GM23338 (cell line): Measurements from ENCODE around the gene KIAA0513. TPM values are rescaled to one million over a fixed set of nuclear protein-coding genes. Genes with fewer than 3 reads are reported as not detected.

Experiments
- ATAC-seq: fragments of 200-7000 bp; cut with Tn5 transposase; 3 replicates; pipeline ENCODE4 v1.9.1; 2020
- DNase-seq: peaks from one replicate; pipeline ENCODE4 v3.0.0-alpha.2; 2015; ENCODE audit warnings: low spot score
- H2AFZ ChIP-seq: fragments of 200-600 bp; sonication (generic); 2 replicates; pipeline ENCODE4 v1.8.0; 2016; ENCODE audit warnings: antibody characterized with exemption, mild to moderate bottlenecking, moderate library complexity
- H3F3A ChIP-seq: fragments of 200-600 bp; sonication (generic); replicated peaks from 2 replicates; pipeline ENCODE4 v1.8.0; 2017; ENCODE audit warnings: antibody characterized with exemption, mixed run types, low read depth
- H3K27ac ChIP-seq: fragments of 200-600 bp; sonication (generic); 2 replicates; pipeline ENCODE4 v1.6.1; 2016; ENCODE audit warnings: low read depth
- H3K27me3 ChIP-seq: fragments of 200-600 bp; sonication (generic); 2 replicates; pipeline ENCODE4 v1.8.0; 2016; ENCODE audit warnings: mild to moderate bottlenecking, mixed run types, moderate library complexity; ENCODE audit not compliant: insufficient read depth
- H3K36me3 ChIP-seq: fragments of 200-600 bp; sonication (generic); 2 replicates; pipeline ENCODE4 v1.8.0; 2016; ENCODE audit warnings: mild to moderate bottlenecking; ENCODE audit not compliant: insufficient read depth
- H3K4me1 ChIP-seq: fragments of 200-600 bp; sonication (generic); 2 replicates; pipeline ENCODE4 v1.8.0; 2016; ENCODE audit warnings: mild to moderate bottlenecking, moderate library complexity; ENCODE audit not compliant: insufficient read depth
- H3K4me2 ChIP-seq: fragments of 200-600 bp; sonication (generic); 2 replicates; pipeline ENCODE4 v1.7.1; 2017; ENCODE audit warnings: mixed run types
- H3K4me3 ChIP-seq: fragments of 200-600 bp; sonication (generic); 2 replicates; pipeline ENCODE4 v1.6.1; 2016; ENCODE audit warnings: mixed run types
- H3K79me2 ChIP-seq: fragments of 200-600 bp; sonication (generic); replicated peaks from 2 replicates; pipeline ENCODE4 v1.8.0; 2017; ENCODE audit warnings: mild to moderate bottlenecking; ENCODE audit not compliant: insufficient read depth
- H3K9me2 ChIP-seq: fragments of 200-600 bp; sonication (generic); 2 replicates; pipeline ENCODE4 v1.8.0; 2017; ENCODE audit not compliant: insufficient read depth
- H4K20me1 ChIP-seq: fragments of 200-600 bp; sonication (generic); replicated peaks from 2 replicates; pipeline ENCODE4 v1.8.0; 2017; ENCODE audit warnings: mild to moderate bottlenecking; ENCODE audit not compliant: insufficient read depth
- H3K27ac Mint-ChIP-seq: 2 replicates; pipeline ENCODE4 v1.8.0; 2020; ENCODE audit warnings: inconsistent platforms, mild to moderate bottlenecking, moderate library complexity, mixed read lengths
- H3K27me3 Mint-ChIP-seq: 3 replicates; pipeline ENCODE4 v1.8.0; 2022; ENCODE audit warnings: low read depth, mild to moderate bottlenecking, moderate library complexity, mixed read lengths, inconsistent platforms; ENCODE audit not compliant: insufficient read depth, poor library complexity
- H3K36me3 Mint-ChIP-seq: 3 replicates; pipeline ENCODE4 v1.8.0; 2021; ENCODE audit warnings: low read depth, mild to moderate bottlenecking, inconsistent platforms, moderate library complexity, mixed read lengths
- H3K4me1 Mint-ChIP-seq: 3 replicates; pipeline ENCODE4 v1.8.0; 2020; ENCODE audit warnings: mild to moderate bottlenecking, inconsistent platforms, mixed read lengths
- H3K4me3 Mint-ChIP-seq: 3 replicates; pipeline ENCODE4 v1.8.0; 2021; ENCODE audit warnings: moderate library complexity, mild to moderate bottlenecking, inconsistent platforms, mixed read lengths
- H3K9me3 Mint-ChIP-seq: 3 replicates; pipeline ENCODE4 v1.8.0; 2020; ENCODE audit warnings: moderate library complexity, mild to moderate bottlenecking, inconsistent platforms, mixed read lengths
- CREB1 ChIP-seq: fragments of 250-450 bp; sonication (Bioruptor Pico); IDR thresholded peaks from 2 replicates; pipeline ENCODE4 v1.5.0; 2020; ENCODE audit warnings: low read depth, mild to moderate bottlenecking, moderate library complexity
- CTCF ChIP-seq, 2 experiments: fragments of 200-600 bp in 1 of 2; sonication (generic) in 1 of 2; conservative IDR thresholded peaks; 2 replicates each; pipeline versions ENCODE4 v1.5.1 to v1.6.1; 2016 to 2017; ENCODE audit warnings: antibody characterized with exemption in 2 of 2, low read depth in 2 of 2, mild to moderate bottlenecking in 2 of 2, moderate library complexity in 1 of 2
- ETS1 ChIP-seq: IDR thresholded peaks from 2 replicates; pipeline ENCODE4 v1.6.1; 2016; ENCODE audit warnings: antibody characterized with exemption
- EZH2 ChIP-seq: fragments of 200-600 bp; sonication (generic); IDR thresholded peaks from one replicate; pipeline ENCODE4 v1.8.0; 2017; ENCODE audit warnings: antibody characterized with exemption, mild to moderate bottlenecking, low read depth; ENCODE audit not compliant: unreplicated experiment
- POLR2AphosphoS5 ChIP-seq: IDR thresholded peaks from 2 replicates; pipeline ENCODE4 v1.6.1; 2016; ENCODE audit warnings: antibody characterized with exemption, low read depth
- REST ChIP-seq: IDR thresholded peaks from one replicate; pipeline ENCODE4 v1.6.1; 2018; ENCODE audit warnings: antibody characterized with exemption; ENCODE audit not compliant: unreplicated experiment
- STAT1 ChIP-seq: IDR thresholded peaks from one replicate; pipeline ENCODE4 v1.6.1; 2016; ENCODE audit warnings: antibody characterized with exemption; ENCODE audit not compliant: unreplicated experiment
- ZNF331 ChIP-seq: fragments of 250-450 bp; sonication (Bioruptor Pico); IDR thresholded peaks from 2 replicates; pipeline ENCODE4 v1.5.0; 2020; ENCODE audit warnings: low read depth, mild to moderate bottlenecking, moderate library complexity
- ZNF462 ChIP-seq: fragments of 250-450 bp; sonication (Bioruptor Pico); IDR thresholded peaks from 2 replicates; pipeline ENCODE4 v1.5.0; 2020; ENCODE audit warnings: mild to moderate bottlenecking, moderate library complexity
- polyA plus RNA-seq: library from polyadenylated mRNA; unstranded; fragments of >200 nt; fragmentation: Nextera tagmentation; extraction: Ambion mirVana; gene quantifications from 2 replicates; pipeline ENCODE4 v1.2.1, GENCODE V29; 2016
- total RNA-seq: library from RNA; depleted of rRNA; stranded (reverse); fragments of >200 nt; shearing (Covaris generic); gene quantifications from 2 replicates; pipeline ENCODE4 v1.2.3, GENCODE V29; 2014

KIAA0513 gene
- total and polyA plus RNA-seq, 2 experiments from 2014 or later, result 2.1 to 8.7 TPM

- peaks cover 10% of the 10 kb centered on the region for H3F3A ChIP-seq
- Mint-ChIP-seq H3K27ac (no peak overlapping the region), H3K36me3 (peaks cover 4% of the 10 kb centered on the region; the same call in 1 of the 3 replicates), H3K4me1 (peaks cover 46% of the 10 kb centered on the region), H3K27me3 (peaks cover 41% of the 10 kb centered on the region), H3K4me3 (no peak overlapping the region), H3K9me3 (no peaks in the 10 kb centered on the region)
- no peak overlapping the region for H3K27ac ChIP-seq
- ATAC-seq (no peak), DNase-seq (no peak)
- no peaks in the 10 kb centered on the region for H3K79me2 ChIP-seq
- H3K4me1 ChIP-seq, result peaks cover 31% of the 10 kb centered on the region
- no peaks in the 10 kb centered on the region; the same call in 1 of the 2 replicates for H4K20me1 ChIP-seq
- H3K4me3 ChIP-seq, result no peak overlapping the region
- no peaks in the 10 kb centered on the region for H3K9me2 ChIP-seq
- TF ChIP-seq POLR2AphosphoS5 (no peak), EZH2 (no peak), ZNF462 (CRISPR knock-in tag) (no peak), STAT1 (no peak), REST (no peak), CREB1 (CRISPR knock-in tag) (no peak), ETS1 (no peak), ZNF331 (no peak), CTCF (conservative IDR thresholded peaks at IDR 0.05; ENCODE audit: low read depth in 2 of 2) (no peak)
- H3K36me3 ChIP-seq, result no peaks in the 10 kb centered on the region
- H2AFZ ChIP-seq, result no peak overlapping the region
- peaks cover 35% of the 10 kb centered on the region for H3K27me3 ChIP-seq
- H3K4me2 ChIP-seq, result no peak overlapping the region
These were observed 52.4 kb downstream of the KIAA0513 start for GRCh38 chr16:85079785-85080570.
